ENCODE data around the gene MBTD1.

DNA sequence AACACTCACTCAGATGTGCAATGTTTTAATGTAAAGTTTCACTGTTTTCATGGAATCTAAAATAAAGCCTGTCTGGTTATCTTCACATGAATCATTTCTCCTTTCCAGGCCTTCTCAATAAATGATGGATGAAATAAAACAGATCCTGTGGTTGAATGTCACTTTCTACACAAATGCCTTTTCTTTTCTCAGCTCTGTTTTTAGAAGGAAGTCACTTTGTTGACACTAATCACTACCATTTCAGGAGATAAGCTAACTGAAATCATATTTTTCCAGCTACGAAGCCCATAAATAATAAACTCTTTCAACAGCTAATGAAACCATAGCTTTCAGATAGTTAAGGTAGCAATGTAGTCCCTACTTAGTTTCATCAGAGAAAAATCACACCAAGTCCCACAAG lies 75.7 kb downstream of the MBTD1 start:
- TF ChIP-seq, protein P1, sequence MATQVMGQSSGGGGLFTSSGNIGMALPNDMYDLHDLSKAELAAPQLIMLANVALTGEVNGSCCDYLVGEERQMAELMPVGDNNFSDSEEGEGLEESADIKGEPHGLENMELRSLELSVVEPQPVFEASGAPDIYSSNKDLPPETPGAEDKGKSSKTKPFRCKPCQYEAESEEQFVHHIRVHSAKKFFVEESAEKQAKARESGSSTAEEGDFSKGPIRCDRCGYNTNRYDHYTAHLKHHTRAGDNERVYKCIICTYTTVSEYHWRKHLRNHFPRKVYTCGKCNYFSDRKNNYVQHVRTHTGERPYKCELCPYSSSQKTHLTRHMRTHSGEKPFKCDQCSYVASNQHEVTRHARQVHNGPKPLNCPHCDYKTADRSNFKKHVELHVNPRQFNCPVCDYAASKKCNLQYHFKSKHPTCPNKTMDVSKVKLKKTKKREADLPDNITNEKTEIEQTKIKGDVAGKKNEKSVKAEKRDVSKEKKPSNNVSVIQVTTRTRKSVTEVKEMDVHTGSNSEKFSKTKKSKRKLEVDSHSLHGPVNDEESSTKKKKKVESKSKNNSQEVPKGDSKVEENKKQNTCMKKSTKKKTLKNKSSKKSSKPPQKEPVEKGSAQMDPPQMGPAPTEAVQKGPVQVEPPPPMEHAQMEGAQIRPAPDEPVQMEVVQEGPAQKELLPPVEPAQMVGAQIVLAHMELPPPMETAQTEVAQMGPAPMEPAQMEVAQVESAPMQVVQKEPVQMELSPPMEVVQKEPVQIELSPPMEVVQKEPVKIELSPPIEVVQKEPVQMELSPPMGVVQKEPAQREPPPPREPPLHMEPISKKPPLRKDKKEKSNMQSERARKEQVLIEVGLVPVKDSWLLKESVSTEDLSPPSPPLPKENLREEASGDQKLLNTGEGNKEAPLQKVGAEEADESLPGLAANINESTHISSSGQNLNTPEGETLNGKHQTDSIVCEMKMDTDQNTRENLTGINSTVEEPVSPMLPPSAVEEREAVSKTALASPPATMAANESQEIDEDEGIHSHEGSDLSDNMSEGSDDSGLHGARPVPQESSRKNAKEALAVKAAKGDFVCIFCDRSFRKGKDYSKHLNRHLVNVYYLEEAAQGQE (IDR thresholded peaks at IDR 0.05) = no peak
- TF ChIP-seq, protein P2, sequence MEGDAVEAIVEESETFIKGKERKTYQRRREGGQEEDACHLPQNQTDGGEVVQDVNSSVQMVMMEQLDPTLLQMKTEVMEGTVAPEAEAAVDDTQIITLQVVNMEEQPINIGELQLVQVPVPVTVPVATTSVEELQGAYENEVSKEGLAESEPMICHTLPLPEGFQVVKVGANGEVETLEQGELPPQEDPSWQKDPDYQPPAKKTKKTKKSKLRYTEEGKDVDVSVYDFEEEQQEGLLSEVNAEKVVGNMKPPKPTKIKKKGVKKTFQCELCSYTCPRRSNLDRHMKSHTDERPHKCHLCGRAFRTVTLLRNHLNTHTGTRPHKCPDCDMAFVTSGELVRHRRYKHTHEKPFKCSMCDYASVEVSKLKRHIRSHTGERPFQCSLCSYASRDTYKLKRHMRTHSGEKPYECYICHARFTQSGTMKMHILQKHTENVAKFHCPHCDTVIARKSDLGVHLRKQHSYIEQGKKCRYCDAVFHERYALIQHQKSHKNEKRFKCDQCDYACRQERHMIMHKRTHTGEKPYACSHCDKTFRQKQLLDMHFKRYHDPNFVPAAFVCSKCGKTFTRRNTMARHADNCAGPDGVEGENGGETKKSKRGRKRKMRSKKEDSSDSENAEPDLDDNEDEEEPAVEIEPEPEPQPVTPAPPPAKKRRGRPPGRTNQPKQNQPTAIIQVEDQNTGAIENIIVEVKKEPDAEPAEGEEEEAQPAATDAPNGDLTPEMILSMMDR (IDR thresholded peaks at IDR 0.05; ENCODE audit: low read depth, low read length, missing input control) = no peak

Data from liver (tissue), 2 donors.